ENCODE results near the gene JTB. TPM values are rescaled to one million over a fixed set of nuclear protein-coding genes. Genes with fewer than 3 reads are reported as not detected.

JTB gene
- total RNA-seq, 1 experiment from 2014 or later = 123 TPM

- peaks cover 3 to 16% of the 10 kb centered on the region in 2 experiments; a peak in 2 of 4 replicates for H3K36me3 ChIP-seq (ENCODE audit: control insufficient read depth in 1 of 2, insufficient read depth in 2 of 2, low read length in 2 of 2)
- ChIA-PET RAD21 (ENCODE audit: low non-redundant PET in 1 of 2, low total read pairs in 2 of 2, uncharacterized antibody in 2 of 2, unreplicated experiment in 2 of 2) (no interaction called here), POLR2A (no interaction called here), CTCF (no interaction called here)
- BruUV-seq (replicated peaks) = no TSS peak
- no peak overlapping the region for H3K27ac ChIP-seq (ENCODE audit: low read depth, low read length)
- intact Hi-C loops (cut with micrococcal nuclease) = no loop called here
- no peaks in the 10 kb centered on the region for H3K9me2 ChIP-seq (ENCODE audit: insufficient read depth)
- no peaks in the 10 kb centered on the region for H3K27me3 ChIP-seq (ENCODE audit: insufficient read depth, low read length)
- no peaks in the 10 kb centered on the region for H3K9me3 ChIP-seq (ENCODE audit: control insufficient read depth in 1 of 2, insufficient read depth in 1 of 2, low read depth in 1 of 2, low read length in 2 of 2)
- H3K4me3 ChIP-seq (replicated peaks in 1 of 2; ENCODE audit: low read depth in 1 of 2, low read length in 2 of 2) = no peak overlapping the region
- TF ChIP-seq EZH2 (IDR thresholded peaks at IDR 0.05) = no peak
- TF ChIP-seq CBX3 (IDR thresholded peaks at IDR 0.05; ENCODE audit: low read depth) = no peak
- TF ChIP-seq FOSL1 (IDR thresholded peaks at IDR 0.05; ENCODE audit: low read depth) = no peak
- TF ChIP-seq POLR2A (IDR thresholded peaks at IDR 0.05; ENCODE audit: borderline replicate concordance, extremely low read depth, insufficient read depth, insufficient read length) = no peak
- no peak for TF ChIP-seq JUND (IDR thresholded peaks at IDR 0.05)
- no peak for TF ChIP-seq ATF3 (IDR thresholded peaks at IDR 0.05)
- TF ChIP-seq ZFX (IDR thresholded peaks at IDR 0.05) = no peak
- no peak for TF ChIP-seq TCF7L2 (IDR thresholded peaks at IDR 0.05; ENCODE audit: borderline replicate concordance, extremely low read depth, insufficient read depth, insufficient read length)
- TF ChIP-seq YY1 (IDR thresholded peaks at IDR 0.05; ENCODE audit: extremely low read depth, insufficient replicate concordance, low read depth, low read length) = no peak
- ATAC-seq = no peak
- no peaks in the 10 kb centered on the region for H4K20me1 ChIP-seq (ENCODE audit: insufficient read depth)
- H3K79me2 ChIP-seq (ENCODE audit: insufficient read depth, low read length) = peaks cover 24% of the 10 kb centered on the region; the same call in 1 of the 2 replicates
- H2AFZ ChIP-seq (ENCODE audit: low read depth, low read length, poor library complexity, severe bottlenecking) = no peak overlapping the region
- H3K4me1 ChIP-seq (ENCODE audit: control insufficient read depth in 1 of 2, insufficient read depth in 2 of 2, low read length in 2 of 2) = peaks cover 6 to 15% of the 10 kb centered on the region in 2 experiments; a peak in 3 of 4 replicates
- no peak for DNase-seq (ENCODE audit: low read depth, low spot score)
- no peak overlapping the region for H3K4me2 ChIP-seq (ENCODE audit: low read length)
- no peak overlapping the region for H3K9ac ChIP-seq (ENCODE audit: low read length)
These were observed 35.4 kb downstream of the JTB start for GRCh38 chr1:153941826-153942725.

- Histone ChIP-seq H3K4me2 (ENCODE audit: low read length) (no peak overlapping the region), H4K20me1 (ENCODE audit: insufficient read depth) (no peaks in the 10 kb centered on the region), H2AFZ (ENCODE audit: low read depth, low read length, poor library complexity, severe bottlenecking) (no peak overlapping the region), H3K4me3 (replicated peaks in 1 of 2; ENCODE audit: low read depth in 1 of 2, low read length in 2 of 2) (no peak overlapping the region), H3K9ac (ENCODE audit: low read length) (no peak overlapping the region), H3K27ac (ENCODE audit: low read depth, low read length) (no peak overlapping the region), H3K9me3 (ENCODE audit: control insufficient read depth in 1 of 2, insufficient read depth in 1 of 2, low read depth in 1 of 2, low read length in 2 of 2) (no peaks in the 10 kb centered on the region), H3K4me1 (ENCODE audit: control insufficient read depth in 1 of 2, insufficient read depth in 2 of 2, low read length in 2 of 2) (peaks cover 6 to 10% of the 10 kb centered on the region in 2 experiments; a peak in 3 of 4 replicates), H3K9me2 (ENCODE audit: insufficient read depth) (no peaks in the 10 kb centered on the region), H3K36me3 (ENCODE audit: control insufficient read depth in 1 of 2, insufficient read depth in 2 of 2, low read length in 2 of 2) (peaks cover 11 to 22% of the 10 kb centered on the region in 2 experiments; a peak in 3 of 4 replicates), H3K79me2 (ENCODE audit: insufficient read depth, low read length) (peaks cover 19% of the 10 kb centered on the region; the same call in 1 of the 2 replicates), H3K27me3 (ENCODE audit: insufficient read depth, low read length) (no peaks in the 10 kb centered on the region)
- ChIA-PET CTCF (no interaction called here), RAD21 (ENCODE audit: low non-redundant PET in 1 of 2, low total read pairs in 2 of 2, uncharacterized antibody in 2 of 2, unreplicated experiment in 2 of 2) (no interaction called here), POLR2A (interaction anchor here (1.1 kb wide), 1 partner anchor 37 kb away, joined by 3 read pairs; the partner anchor contains the start of gene JTB)
- no peak for DNase-seq (ENCODE audit: low read depth, low spot score)
- no TSS peak for BruUV-seq (replicated peaks)
- intact Hi-C loops (cut with micrococcal nuclease) = no loop called here
- no peak for ATAC-seq
- TF ChIP-seq CBX3 (IDR thresholded peaks at IDR 0.05; ENCODE audit: low read depth) (no peak), ATF3 (IDR thresholded peaks at IDR 0.05) (no peak), REST (IDR thresholded peaks at IDR 0.05; ENCODE audit: low read depth) (no peak), POLR2A (IDR thresholded peaks at IDR 0.05; ENCODE audit: borderline replicate concordance, extremely low read depth, insufficient read depth, insufficient read length) (no peak), ZNF274 (IDR thresholded peaks at IDR 0.05; ENCODE audit: low read depth, low read length) (no peak), ZBTB33 (IDR thresholded peaks at IDR 0.05; ENCODE audit: extremely low read depth, insufficient replicate concordance, low read length) (no peak)
These were observed 36.7 kb downstream of the JTB start for GRCh38 chr1:153940756-153941155.

Measured in HCT116 (cell line).